Measurements from ENCODE around the gene SV2C.

DNA sequence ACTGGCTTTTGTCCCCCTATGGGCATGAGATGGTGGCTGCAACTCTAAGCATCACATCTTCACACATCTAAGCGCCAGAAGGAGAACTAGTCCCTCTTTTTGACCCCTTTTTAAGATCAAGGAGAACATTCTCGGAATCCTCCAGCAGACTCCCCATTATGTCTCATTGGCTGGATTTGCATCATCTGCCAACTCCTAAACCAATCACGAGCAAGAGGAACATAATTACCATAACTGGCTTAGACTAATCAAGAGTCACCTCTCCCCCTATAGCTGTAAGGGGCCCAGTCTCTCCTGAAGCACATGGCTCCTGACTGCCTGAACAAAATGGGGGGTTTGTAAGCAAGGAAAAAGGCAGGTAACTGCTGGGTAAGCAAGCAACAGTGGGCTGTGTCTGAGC lies 251.4 kb downstream of the SV2C start:
- TF ChIP-seq, protein P1, sequence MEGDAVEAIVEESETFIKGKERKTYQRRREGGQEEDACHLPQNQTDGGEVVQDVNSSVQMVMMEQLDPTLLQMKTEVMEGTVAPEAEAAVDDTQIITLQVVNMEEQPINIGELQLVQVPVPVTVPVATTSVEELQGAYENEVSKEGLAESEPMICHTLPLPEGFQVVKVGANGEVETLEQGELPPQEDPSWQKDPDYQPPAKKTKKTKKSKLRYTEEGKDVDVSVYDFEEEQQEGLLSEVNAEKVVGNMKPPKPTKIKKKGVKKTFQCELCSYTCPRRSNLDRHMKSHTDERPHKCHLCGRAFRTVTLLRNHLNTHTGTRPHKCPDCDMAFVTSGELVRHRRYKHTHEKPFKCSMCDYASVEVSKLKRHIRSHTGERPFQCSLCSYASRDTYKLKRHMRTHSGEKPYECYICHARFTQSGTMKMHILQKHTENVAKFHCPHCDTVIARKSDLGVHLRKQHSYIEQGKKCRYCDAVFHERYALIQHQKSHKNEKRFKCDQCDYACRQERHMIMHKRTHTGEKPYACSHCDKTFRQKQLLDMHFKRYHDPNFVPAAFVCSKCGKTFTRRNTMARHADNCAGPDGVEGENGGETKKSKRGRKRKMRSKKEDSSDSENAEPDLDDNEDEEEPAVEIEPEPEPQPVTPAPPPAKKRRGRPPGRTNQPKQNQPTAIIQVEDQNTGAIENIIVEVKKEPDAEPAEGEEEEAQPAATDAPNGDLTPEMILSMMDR (IDR thresholded peaks at IDR 0.05): no peak
- no peak for TF ChIP-seq POLR2A (IDR thresholded peaks at IDR 0.05)

All from heart left ventricle (tissue), 13 donors.